Amygdala (tissue), 56 donors: Measurements from ENCODE around the gene PHF21A.
A peak's percentile ranks its signal among the peaks of the same experiment; 100 is the strongest.

Experiments
- DNase-seq, 56 donors: peaks; one replicate each; lab custom pipeline; 2025; lab: John Stamatoyannopoulos, UW

The PHF21A gene

DNA sequence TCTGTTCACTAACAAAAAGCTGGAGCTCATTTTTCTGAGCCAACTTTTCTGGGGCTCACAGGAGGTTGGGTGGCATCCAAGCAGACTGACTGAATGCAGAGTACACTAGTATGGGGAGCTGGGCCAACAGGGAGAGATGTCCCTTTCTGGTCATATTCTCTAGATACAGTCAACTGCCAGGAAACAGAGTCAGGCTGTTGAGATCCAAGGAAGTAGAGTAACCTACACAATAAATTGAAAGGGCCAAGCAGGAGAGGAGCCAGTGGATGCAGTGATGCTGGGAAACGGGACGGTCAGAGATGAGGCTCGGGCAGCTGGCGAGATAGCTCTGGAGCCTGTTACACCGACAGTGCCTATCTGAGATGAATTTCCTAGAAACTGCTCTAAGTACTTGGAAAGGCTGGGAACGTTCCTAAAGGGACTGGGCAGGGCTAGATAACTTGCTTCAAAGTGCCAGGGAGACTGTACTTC is 127.7 kb downstream of the PHF21A start:
- DNase-seq = peak in 47 of 56 donors; percentile 6 to 83 (median 53)

DNA sequence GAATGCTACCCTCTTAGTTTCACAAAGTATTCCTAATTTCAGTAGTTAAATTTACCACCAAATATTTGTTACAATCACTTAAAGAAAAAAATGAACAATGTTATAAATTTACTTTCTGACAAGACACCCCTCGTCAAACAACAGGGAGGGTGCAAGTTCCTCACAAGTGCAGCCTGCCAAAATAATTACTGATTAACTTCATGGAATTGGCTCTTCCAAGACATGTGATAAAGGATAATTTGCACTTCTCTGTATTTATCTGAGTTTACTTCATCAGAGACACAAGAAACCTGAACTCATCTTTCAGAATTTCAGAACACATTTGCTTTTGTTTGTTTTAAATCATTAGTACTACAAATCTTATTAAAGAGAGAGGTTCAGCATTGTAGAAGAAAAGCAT is 132.3 kb downstream of the PHF21A start:
- DNase-seq = no peak

DNA sequence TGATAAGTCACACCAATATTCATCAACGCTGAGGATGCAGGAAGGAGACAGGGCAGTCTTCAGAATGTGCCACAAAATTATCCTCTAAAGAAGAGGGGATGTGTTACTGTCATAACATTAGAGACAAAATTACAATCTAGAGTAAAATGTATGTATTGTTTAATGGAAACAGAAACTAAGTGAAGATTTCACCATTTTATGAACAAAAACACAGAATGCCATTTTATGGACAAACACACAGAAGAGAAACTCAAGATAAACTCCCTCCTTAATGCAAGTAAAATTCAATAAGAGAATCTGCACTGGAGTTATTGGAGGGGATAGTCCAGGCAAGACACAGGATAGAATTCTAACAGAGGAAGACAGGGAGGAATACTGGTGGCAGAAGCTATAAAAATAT is 136.0 kb downstream of the PHF21A start:
- no peak for DNase-seq

DNA sequence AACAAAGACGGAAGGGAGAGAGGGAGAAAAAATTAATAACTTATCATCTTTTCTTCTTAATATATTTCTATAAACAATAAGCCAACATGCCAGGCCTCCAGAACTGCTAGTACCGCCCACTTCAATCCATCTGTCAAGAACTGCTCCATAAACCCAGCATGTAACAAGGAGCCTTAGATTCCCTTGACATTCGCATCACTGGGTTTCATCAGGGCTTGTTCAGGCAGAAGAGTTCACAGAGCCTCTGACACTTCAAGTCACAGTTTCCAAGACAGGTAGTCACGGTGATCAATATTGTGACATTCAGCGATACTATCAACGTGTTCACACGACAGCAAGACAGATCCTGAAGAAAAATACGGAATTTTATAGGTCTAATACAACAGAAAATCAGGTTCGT is 137.1 kb downstream of the PHF21A start:
- no peak for DNase-seq

DNA sequence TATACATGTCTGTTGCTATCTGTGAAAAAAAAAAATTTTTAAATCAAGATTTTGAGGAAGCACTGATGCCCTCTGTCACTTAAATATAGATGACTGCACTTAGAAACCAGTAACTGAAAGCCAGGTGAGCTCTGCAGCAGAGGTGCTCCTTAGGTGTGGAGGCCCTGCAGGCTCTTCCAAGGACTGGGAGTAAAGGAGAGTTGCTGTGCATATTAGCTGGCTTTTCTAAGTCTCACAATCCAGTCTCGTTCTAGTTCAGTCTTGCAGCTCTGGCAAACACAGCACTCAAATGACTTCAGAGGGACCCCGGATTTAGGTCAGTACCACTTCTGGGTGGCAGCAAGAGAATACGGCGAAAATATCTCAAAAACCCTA is 137.8 kb downstream of the PHF21A start:
- DNase-seq = no peak

DNA sequence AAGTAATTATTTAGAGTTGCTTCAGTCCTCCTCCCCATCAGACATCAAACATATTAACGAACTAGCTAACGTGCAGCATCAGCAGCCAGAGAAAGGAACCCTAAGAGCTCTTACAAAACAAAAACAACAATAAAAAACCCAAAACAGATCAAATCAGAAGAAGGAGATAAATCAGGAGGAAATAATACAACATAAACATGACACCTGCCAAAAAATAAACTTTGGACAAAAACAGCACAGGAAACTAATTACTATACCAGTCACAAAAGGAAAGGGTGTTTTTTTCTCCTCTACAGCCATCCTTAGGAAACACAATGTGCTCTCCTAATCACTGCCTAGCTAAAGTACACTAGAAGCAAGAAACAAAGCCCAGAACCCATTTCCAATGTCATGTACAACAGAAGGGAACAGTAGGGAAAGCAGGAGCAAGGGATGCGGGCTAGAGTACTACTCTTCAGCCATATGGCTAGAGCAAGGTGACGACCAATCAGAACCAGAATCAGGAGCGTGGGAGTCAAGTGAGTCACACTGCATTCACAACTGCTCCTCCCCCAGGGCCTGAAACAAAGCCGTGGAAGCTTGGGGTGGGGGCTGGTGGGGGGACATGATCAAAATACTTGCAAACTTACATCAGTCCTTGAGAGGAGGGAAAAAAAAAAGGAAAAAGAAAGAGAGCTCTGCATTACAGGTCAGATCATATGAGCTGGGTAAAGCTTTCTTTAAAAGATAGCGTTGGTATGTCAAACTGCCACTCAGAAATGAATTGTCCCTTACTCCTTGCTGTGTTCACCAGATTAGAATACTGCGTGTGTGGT is 138.4 kb downstream of the PHF21A start:
- DNase-seq = peak in 19 of 56 donors; percentile 8 to 59 (median 26)

DNA sequence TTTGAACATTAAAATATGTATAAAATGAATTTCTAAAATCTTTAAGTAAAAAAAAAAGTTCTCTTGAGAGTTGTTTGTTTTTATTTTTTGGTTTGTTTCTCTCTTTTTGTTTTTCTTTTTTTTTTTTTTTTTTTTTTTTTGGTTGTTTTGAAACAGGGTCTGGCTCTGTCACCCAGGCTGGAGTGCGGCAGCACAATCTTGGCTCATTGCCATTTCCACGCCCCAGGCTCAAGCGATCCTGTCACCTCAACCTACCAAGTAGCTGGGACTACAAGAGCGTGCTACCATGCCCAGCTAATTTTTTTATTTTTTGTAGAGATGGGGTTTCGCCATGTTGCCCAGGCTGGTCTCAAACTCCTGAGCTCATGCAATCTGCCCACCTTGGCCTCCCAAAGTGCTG is 139.4 kb downstream of the PHF21A start:
- peak in 1 of 56 donors; percentile 14 for DNase-seq

DNA sequence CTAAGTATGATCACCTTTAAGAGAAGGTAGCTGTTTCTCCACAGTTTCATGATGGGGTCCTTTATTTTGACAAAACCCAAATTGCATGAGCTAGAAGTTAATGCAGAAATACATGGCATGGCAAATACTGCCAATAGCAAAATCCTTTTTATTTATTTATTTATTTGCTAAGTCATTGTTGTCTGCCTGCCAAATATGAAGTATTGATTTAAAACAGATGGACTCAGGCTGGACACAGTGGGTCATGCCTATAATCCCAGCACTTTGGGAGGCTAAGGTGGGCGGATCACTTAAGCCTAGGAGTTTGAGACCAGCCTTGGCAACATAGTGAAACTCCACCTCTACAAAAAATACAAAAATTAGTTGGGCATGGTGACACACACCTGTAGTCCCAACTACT is 146.4 kb downstream of the PHF21A start:
- no peak for DNase-seq

DNA sequence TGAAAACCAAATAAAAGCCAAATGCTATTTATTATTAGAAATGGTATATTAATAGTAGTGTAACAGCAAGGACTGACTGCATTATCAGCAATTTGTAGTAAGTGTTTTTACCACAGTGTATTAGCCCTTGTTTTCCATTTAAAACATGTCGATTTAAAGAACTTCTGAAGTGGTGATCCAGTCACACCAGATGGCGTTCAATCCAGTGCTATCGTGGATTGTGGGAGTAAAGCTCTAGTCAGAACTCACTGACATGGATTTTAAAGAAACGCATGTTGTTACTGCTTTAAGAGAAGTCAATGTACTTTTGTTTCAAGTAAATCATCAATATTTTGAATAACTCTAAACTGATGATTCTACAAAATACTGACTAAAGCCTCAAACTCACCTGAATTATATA is 147.7 kb downstream of the PHF21A start:
- peak in 1 of 56 donors; percentile 6 for DNase-seq

DNA sequence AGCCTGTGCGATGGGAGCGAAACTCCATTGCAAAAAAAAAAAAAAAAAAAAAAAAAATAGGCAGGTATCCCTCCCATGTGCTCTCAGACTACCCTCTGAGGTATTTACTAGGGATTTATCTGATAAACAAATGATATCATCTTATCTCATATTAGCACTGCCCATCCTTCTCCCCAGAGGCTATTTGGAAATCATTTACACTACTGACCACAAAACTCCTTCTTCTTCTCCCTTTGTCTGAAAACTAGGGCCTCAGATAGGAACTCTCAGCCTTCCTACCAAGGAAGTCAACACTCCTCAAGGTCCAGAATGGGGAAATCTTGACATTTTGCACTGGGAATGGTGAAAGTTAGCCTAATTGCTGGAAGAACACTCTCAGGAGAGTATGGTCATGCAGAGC is 152.4 kb downstream of the PHF21A start:
- DNase-seq = no peak

DNA sequence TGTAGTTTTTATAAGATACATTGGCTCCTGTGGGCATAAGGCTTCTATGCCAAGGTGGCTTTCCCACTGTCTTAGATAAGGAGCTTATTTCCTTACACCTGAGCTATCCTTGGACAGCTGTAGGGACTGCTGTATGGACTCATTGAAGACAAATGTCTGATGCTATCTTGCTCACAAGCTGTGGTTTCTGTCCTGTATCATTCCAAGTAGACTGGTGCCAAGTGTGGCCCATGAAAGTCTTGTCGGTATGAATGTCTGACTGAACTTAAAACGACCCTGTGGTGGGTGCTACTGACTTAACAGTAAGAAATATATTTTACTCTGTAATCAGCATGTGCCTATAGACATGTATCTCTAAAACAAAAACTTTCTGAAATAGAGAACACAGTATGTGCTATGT is 153.7 kb downstream of the PHF21A start:
- no peak for DNase-seq

DNA sequence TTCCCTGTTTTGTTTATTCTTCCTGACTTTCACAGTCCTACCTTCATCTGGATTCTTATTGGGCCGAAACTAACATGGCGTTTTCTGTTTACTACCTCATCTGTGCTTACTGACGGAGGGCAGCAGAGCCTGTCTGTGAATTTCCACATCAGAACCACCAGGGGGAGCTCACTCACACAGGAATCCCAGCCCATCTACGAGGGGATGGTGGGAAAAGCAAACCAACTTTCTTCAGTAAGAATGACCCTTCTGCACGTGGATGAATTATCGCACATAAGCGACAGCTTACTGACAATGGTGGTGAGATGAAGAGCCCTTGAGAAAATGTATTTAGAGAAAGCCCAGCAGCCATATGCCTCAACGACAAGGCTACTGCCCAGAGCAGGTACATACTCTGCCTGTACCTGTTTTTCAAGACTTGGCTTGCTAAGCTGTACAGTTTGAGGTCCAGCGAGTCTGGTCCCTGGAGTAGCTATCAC is 156.3 kb downstream of the PHF21A start:
- peak in 42 of 56 donors; percentile 6 to 73 (median 36) for DNase-seq

DNA sequence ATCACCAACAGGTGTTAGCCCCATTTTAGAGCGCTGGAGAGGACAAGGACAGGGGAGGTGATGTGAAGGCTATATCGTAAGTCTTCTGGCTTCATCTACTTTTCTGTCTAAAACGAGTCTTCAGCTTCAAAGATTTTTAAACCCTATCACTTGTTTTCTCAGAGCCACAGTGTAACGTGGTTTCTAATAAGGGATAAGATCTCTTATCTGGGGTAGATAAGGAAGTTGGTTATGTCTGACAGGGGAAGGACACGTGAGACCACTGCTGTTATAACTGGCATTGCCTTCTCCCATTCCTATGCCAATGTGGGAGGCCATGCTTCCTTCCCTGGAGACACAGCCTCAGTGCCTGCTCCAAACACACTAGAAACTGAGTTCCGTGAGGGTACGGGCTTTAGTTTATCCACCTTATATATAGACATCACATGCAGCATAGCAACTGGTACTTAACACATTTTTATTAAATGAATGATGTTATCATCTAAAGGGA is 159.5 kb downstream of the PHF21A start:
- no peak for DNase-seq

DNA sequence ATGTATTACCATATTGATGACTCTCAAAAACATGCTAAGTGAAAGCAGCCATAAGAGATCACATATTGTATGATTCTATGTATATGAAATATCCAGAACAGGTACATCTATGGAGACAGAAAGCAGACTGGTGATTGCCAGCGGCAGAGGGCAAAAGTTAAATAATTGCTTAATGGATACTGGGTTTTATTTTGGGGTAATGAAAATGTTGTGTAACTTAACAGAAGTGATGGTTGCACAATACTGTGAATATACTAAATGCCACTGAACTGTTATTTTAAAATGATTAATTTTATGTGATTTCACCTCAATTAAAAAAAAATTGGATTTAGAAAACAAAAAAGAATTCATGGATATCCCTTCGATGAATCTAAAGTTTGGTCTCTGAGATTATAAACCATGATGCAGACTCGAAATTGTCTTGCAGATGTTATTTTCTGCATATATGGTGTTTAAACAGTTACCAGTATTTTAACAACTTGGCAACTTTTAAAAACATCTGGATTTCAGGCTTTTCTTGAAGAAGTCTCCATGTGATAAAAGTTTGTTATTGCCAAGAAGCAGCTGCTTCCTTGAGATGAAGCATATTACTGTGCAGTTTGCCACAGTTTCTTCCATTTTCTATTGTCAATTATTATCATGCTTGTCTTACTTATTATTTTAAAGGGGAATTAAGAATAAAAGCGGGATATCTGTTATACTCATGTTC is 160.7 kb downstream of the PHF21A start:
- no peak for DNase-seq

DNA sequence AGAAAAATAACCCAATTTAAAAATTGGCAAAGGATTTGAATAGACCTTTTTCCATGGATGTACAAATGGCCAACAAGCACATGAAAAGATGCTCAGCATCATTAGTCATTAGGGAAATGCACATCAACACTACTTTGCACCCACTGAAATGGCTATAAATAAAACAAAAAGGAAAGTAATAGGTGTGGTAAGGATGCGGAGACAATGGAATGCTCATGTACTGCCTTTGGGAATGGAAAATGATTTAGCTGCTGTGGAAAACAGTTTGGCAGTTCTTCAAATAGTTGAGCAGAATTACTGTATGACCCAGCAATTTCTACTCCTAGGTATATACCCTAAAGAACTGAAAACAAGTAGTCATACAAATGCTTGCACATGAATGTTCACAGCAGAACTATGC is 161.4 kb downstream of the PHF21A start:
- no peak for DNase-seq

DNA sequence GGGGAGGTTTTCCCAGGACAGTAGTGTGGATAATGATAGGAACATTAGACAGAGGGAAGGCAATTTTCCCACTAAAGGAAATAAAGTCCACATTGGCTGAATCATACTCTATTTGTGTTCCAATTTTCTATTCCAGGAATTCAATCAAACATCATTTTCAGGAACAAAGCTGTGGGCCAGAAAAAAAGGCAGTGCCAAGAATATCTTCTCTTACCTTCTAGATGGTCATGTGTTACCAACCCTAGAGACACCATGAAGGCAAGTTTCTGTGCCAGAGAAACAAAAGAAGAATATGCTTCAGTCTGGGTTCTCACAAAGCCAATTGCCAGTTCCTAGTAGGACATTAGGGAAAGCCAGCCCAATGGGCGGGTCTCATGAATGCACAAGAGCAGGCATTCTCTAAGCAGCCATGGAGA is 171.3 kb downstream of the PHF21A start:
- peak in 5 of 56 donors; percentile 17 to 26 (median 25) for DNase-seq

DNA sequence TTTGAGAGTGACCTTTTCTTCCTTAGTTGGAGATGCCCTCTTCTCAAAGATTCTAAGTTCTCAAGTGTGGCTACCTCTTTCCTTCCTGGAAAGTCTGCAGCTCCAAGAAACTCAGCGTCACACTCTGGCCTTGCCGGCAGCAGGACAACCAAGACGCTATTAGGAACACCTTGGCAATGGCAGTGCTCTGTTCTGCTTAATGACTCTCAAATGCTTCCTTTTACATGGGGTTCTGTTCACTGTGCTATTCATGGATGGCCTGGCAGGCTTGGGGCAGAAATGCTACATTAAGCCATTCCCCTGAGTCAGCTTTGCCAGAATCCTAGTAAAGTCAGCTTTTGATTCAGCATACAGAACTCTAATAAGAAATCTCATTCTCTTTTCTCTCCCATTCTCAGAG is 172.9 kb downstream of the PHF21A start:
- peak in 23 of 56 donors; percentile 9 to 80 (median 36) for DNase-seq

DNA sequence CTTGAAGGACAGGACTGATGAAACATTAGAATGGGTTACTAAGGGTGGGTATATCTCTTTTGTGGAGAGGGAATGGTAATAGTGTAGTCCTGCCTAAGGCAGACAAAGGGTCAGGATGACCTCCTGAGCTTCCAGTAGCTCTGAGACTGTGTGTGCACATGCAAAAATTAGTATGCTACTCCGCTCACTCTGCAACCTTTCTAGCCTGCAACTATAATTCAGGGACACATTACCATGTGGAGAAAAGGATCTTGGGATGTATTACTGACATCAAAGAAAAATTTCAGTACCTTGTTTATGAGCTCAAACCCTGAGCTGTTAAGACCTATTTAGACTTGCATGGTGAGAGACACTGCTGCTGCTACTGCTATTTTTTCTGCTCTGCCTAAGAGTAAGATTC is 173.4 kb downstream of the PHF21A start:
- no peak for DNase-seq

DNA sequence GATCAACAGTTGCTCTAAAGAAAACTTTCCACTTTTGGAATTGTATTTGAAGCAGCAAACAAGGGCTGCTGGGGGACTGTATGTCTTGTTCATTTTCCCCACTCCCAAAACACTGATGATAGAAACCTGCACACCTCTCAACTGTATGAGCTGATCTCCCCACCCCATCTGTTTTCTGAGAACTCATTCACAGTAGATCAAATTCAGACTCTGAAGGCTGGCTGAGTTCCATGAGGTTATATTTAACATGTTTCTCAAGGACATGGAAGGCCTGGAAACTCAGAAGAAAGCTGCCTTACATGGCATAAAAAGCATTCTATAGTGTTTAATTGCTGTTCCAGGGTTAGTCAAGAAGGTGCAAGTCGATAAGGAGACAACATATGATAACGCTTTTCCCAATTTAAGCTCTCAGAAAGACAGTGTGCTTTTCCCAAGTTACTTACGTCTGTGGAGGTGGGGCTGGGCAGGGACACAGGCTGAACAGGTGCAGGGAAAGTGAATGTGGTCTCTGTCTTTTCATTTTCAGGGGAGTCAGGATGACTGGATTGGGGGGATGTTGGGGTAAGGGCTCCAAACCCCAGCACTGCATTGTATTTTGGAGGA is 175.8 kb downstream of the PHF21A start:
- no peak for DNase-seq

DNA sequence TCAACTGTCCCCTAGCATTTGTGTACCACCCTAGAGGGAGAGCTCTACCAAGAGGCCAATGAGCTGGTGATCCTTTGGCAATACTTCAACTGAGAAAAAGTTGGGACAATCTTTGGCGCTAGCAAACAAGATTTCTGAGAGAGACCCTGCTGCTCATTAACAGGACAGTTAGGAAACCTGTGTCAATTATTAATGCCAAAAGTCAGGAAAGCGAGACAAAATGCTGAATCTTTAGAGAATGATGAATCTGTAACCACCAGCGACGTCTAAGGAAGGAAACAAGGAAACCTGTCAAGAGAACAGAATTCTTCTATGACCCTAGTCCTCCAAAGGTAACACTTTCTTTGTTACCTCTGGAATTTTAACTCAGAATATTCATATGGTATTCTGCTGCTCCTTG is 178.9 kb downstream of the PHF21A start:
- DNase-seq = no peak

DNA sequence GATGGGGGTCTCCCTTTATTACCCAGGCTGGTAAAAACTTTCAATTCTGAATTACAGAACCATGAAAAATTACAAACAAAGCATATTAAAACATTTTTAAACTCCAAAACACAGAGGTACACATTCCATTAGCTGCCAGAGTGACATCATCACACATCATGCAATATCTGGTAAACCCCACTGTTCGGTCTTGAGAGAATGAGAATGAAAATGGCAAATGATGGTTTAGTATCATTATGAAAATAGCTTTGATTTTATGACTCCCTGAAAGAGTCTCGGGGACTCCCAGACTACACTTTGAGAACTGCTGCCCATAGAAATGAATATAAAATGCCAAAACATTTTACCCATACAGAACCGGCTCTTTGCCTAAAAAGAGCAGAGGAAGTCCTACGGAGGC is 180.0 kb downstream of the PHF21A start:
- no peak for DNase-seq
